Breast epithelium (tissue), 4 donors: Measurements from ENCODE around the gene RREB1. TPM values are rescaled to one million over a fixed set of nuclear protein-coding genes. Genes with fewer than 3 reads are reported as not detected.

Experiments used
- DNase-seq, 2 donors: peaks; one replicate each; pipeline ENCODE4 v3.0.0-alpha.2; 2019; ENCODE audit warnings: low spot score in 2 of 2
- H3K27ac ChIP-seq, 2 donors: fragments of 200-600 bp; sonication (generic) in 1 of 2; one replicate each; pipeline ENCODE4 v1.5.1; 2016 to 2019; ENCODE audit warnings: mild to moderate bottlenecking in 1 of 2
- H3K27me3 ChIP-seq, 2 donors: fragments of 200-600 bp; sonication (generic) in 1 of 2; one replicate each; pipeline versions ENCODE4 v1.5.1 to v1.6.0; 2017 to 2019; ENCODE audit warnings: control low read depth in 1 of 2, mild to moderate bottlenecking in 1 of 2
- H3K36me3 ChIP-seq: fragments of 200-600 bp; one replicate; pipeline ENCODE4 v1.5.1; 2019
- H3K4me1 ChIP-seq, 2 donors: fragments of 200-600 bp; sonication (generic); one replicate each; pipeline ENCODE4 v1.5.1; 2016 to 2019; ENCODE audit warnings: control low read depth in 1 of 2
- H3K4me3 ChIP-seq, 3 donors: fragments of 200-600 bp; sonication (generic); 1 replicate in 2 of 3; 2 replicates in 1 of 3; pipeline ENCODE4 v1.5.1; 2016 to 2019; ENCODE audit warnings: mild to moderate bottlenecking in 3 of 3, moderate library complexity in 2 of 3
- H3K9me3 ChIP-seq, 2 donors: fragments of 200-600 bp; sonication (generic) in 1 of 2; one replicate each; pipeline ENCODE4 v1.5.1; 2016 to 2019; ENCODE audit warnings: control low read depth in 1 of 2
- CTCF ChIP-seq, 3 donors: fragments of 450-650 bp; IDR thresholded peaks; one replicate each; pipeline ENCODE4 v1.5.1; 2016 to 2017; ENCODE audit warnings: antibody characterized with exemption in 3 of 3, mild to moderate bottlenecking in 3 of 3, moderate library complexity in 3 of 3
- POLR2A ChIP-seq: fragments of 450-650 bp; IDR thresholded peaks from one replicate; pipeline ENCODE4 v1.6.1; 2016; ENCODE audit warnings: antibody characterized with exemption, mild to moderate bottlenecking, moderate library complexity
- POLR2AphosphoS5 ChIP-seq, 3 donors: sonication (generic); formaldehyde crosslinking; IDR thresholded peaks; one replicate each; pipeline ENCODE4 v1.6.1; 2017; ENCODE audit warnings: antibody characterized with exemption in 3 of 3
- intact Hi-C: fragments of 100-400 bp; cut with DNase I; formaldehyde crosslinking; loops from one replicate; pipeline ENCODE4 v1.15.1; 2023; ENCODE audit warnings: low total_unique reads
- total RNA-seq, 3 donors: library from RNA; depleted of rRNA; stranded (reverse); fragments of >200 nt; gene quantifications; one replicate each; pipeline ENCODE4 v1.1.0, GENCODE V29; 2016

The RREB1 gene
- total RNA-seq, 3 donors from 2014 or later = 36.0 to 39.8 (median 39.7) TPM

- Histone ChIP-seq H3K27ac (peak overlapping the region; percentile 75 to 78), H3K27me3 (no peaks in the 10 kb centered on the region), H3K9me3 (no peaks in the 10 kb centered on the region), H3K4me3 (peak overlapping the region in 1 of 3 donors; percentile 14), H3K36me3 (no peaks in the 10 kb centered on the region), H3K4me1 (no peaks in the 10 kb centered on the region)
- no peak for DNase-seq
- intact Hi-C loops = no loop called here
- TF ChIP-seq POLR2AphosphoS5 (IDR thresholded peaks at IDR 0.05) = no peak
- no peak for TF ChIP-seq POLR2A
- no peak for TF ChIP-seq CTCF (IDR thresholded peaks at IDR 0.05)
Measured at GRCh38 chr6:7115543-7116231, 7.9 kb downstream of the RREB1 start.

- H3K27ac ChIP-seq = peak overlapping the region in 1 of 2 donors; percentile 17
- intact Hi-C loops = no loop called here
Measured at GRCh38 chr6:7119272-7119801, 11.6 kb downstream of the RREB1 start.

GRCh38 chr6:7121700-7122241 is 14.0 kb downstream of the RREB1 start:
- Histone ChIP-seq H3K9me3 (no peaks in the 10 kb centered on the region), H3K4me1 (no peaks in the 10 kb centered on the region), H3K36me3 (no peaks in the 10 kb centered on the region), H3K27ac (peak overlapping the region; percentile 14 to 43), H3K4me3 (no peak overlapping the region), H3K27me3 (no peaks in the 10 kb centered on the region)
- DNase-seq = no peak
- intact Hi-C loops = no loop called here
- no peak for TF ChIP-seq CTCF (IDR thresholded peaks at IDR 0.05)
- no peak for TF ChIP-seq POLR2A
- no peak for TF ChIP-seq POLR2AphosphoS5 (IDR thresholded peaks at IDR 0.05)

More at GRCh38 chr6:7119272-7119801, 11.6 kb downstream of the RREB1 start:
- Histone ChIP-seq H3K9me3 (no peaks in the 10 kb centered on the region), H3K36me3 (no peaks in the 10 kb centered on the region), H3K4me1 (no peaks in the 10 kb centered on the region), H3K4me3 (no peak overlapping the region), H3K27me3 (no peaks in the 10 kb centered on the region)
- TF ChIP-seq CTCF (IDR thresholded peaks at IDR 0.05) (no peak), POLR2A (no peak), POLR2AphosphoS5 (IDR thresholded peaks at IDR 0.05) (no peak)
- no peak for DNase-seq

GRCh38 chr6:7122684-7123083 is 14.9 kb downstream of the RREB1 start:
- Histone ChIP-seq H3K27ac (no peak overlapping the region), H3K4me1 (no peaks in the 10 kb centered on the region), H3K36me3 (no peaks in the 10 kb centered on the region), H3K27me3 (no peaks in the 10 kb centered on the region), H3K9me3 (no peaks in the 10 kb centered on the region), H3K4me3 (no peak overlapping the region)
- DNase-seq = no peak
- intact Hi-C loops = no loop called here
- no peak for TF ChIP-seq POLR2A
- no peak for TF ChIP-seq POLR2AphosphoS5 (IDR thresholded peaks at IDR 0.05)
- TF ChIP-seq CTCF (IDR thresholded peaks at IDR 0.05) = no peak

- no peak for TF ChIP-seq CTCF (IDR thresholded peaks at IDR 0.05)
- no peak for TF ChIP-seq POLR2AphosphoS5 (IDR thresholded peaks at IDR 0.05)
- no peak for TF ChIP-seq POLR2A
- Histone ChIP-seq H3K4me1 (no peaks in the 10 kb centered on the region), H3K27me3 (no peaks in the 10 kb centered on the region), H3K36me3 (no peaks in the 10 kb centered on the region), H3K27ac (no peak overlapping the region), H3K4me3 (no peak overlapping the region), H3K9me3 (no peaks in the 10 kb centered on the region)
- intact Hi-C loops = no loop called here
- no peak for DNase-seq
Measured at GRCh38 chr6:7124114-7124513, 16.4 kb downstream of the RREB1 start.
